Glutamatergic neuron (in vitro differentiated cells): ENCODE results near the gene SFXN2. TPM values are rescaled to one million over a fixed set of nuclear protein-coding genes. Genes with fewer than 3 reads are reported as not detected.

ENCODE experiments used
- DNase-seq: peaks from one replicate; pipeline ENCODE4 v3.0.0; 2022
- H3K27ac Mint-ChIP-seq: one replicate; pipeline ENCODE4 v1.8.0; 2020; ENCODE audit warnings: mild to moderate bottlenecking, mixed read lengths, inconsistent platforms; ENCODE audit not compliant: unreplicated experiment
- H3K27me3 Mint-ChIP-seq: one replicate; pipeline ENCODE4 v1.8.0; 2020; ENCODE audit warnings: mild to moderate bottlenecking, moderate library complexity, mixed read lengths, inconsistent platforms; ENCODE audit not compliant: unreplicated experiment
- H3K36me3 Mint-ChIP-seq: one replicate; pipeline ENCODE4 v1.8.0; 2020; ENCODE audit warnings: mild to moderate bottlenecking, mixed read lengths, inconsistent platforms; ENCODE audit not compliant: unreplicated experiment
- H3K4me1 Mint-ChIP-seq: one replicate; pipeline ENCODE4 v1.8.0; 2020; ENCODE audit warnings: mild to moderate bottlenecking, low read depth, mixed read lengths, inconsistent platforms; ENCODE audit not compliant: unreplicated experiment
- H3K4me3 Mint-ChIP-seq: one replicate; pipeline ENCODE4 v1.8.0; 2020; ENCODE audit warnings: mild to moderate bottlenecking, mixed read lengths, inconsistent platforms; ENCODE audit not compliant: unreplicated experiment
- H3K9me3 Mint-ChIP-seq: one replicate; pipeline ENCODE4 v1.8.0; 2020; ENCODE audit warnings: mild to moderate bottlenecking, moderate library complexity, mixed read lengths, inconsistent platforms; ENCODE audit not compliant: unreplicated experiment
- total RNA-seq: library from RNA; stranded (reverse); fragmentation: NEBNext Ultra II Directional; extraction: Animal tissue kit (Norgen Biotek cat#: 25700); gene quantifications from one replicate; pipeline ENCODE4 v1.2.1, GENCODE V29; 2021; ENCODE audit not compliant: unreplicated experiment
- TF ChIP-seq, protein P1 (sequence below): fragments of 200-600 bp; sonication (generic); IDR thresholded peaks from one replicate; pipeline ENCODE4 v1.5.0; 2021; ENCODE audit not compliant: partially characterized antibody, unreplicated experiment

The SFXN2 gene
- total RNA-seq, 1 donor from 2014 or later: 5.4 TPM

- H3K36me3 Mint-ChIP-seq: no peaks in the 10 kb centered on the region
- H3K27ac Mint-ChIP-seq: peak overlapping the region; percentile 95
- peak overlapping the region; percentile 80 for H3K4me3 Mint-ChIP-seq
- DNase-seq: peak; percentile 53
- TF ChIP-seq, protein P1, sequence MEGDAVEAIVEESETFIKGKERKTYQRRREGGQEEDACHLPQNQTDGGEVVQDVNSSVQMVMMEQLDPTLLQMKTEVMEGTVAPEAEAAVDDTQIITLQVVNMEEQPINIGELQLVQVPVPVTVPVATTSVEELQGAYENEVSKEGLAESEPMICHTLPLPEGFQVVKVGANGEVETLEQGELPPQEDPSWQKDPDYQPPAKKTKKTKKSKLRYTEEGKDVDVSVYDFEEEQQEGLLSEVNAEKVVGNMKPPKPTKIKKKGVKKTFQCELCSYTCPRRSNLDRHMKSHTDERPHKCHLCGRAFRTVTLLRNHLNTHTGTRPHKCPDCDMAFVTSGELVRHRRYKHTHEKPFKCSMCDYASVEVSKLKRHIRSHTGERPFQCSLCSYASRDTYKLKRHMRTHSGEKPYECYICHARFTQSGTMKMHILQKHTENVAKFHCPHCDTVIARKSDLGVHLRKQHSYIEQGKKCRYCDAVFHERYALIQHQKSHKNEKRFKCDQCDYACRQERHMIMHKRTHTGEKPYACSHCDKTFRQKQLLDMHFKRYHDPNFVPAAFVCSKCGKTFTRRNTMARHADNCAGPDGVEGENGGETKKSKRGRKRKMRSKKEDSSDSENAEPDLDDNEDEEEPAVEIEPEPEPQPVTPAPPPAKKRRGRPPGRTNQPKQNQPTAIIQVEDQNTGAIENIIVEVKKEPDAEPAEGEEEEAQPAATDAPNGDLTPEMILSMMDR: no peak
- peaks cover 9% of the 10 kb centered on the region for H3K9me3 Mint-ChIP-seq
- peaks cover 67% of the 10 kb centered on the region for H3K4me1 Mint-ChIP-seq
- peaks cover 5% of the 10 kb centered on the region for H3K27me3 Mint-ChIP-seq
Observed at GRCh38 chr10:102673819-102674511, 40.5 kb upstream of the SFXN2 start.

DNA sequence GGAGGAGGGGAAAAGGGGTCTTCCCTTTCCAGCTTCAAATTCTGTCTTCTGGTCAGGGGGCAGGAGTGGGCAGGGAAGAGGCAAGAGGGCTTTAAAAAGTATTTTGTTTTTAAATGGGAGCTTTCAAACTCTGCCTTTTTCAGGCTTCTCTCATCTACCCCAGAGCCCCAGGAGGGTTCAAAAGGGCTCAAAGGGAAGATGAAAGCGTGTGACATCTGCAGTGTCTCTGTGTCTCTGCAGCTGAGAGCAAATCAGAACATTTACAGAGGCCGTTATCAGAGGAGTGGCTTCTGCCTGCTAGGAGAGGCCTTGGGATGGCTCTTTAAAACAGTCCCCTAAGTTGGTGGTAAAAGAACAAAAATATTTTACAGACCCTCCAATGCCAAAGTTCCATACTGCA is 39.9 kb upstream of the SFXN2 start:
- H3K27ac Mint-ChIP-seq: peak overlapping the region; percentile 95
- H3K9me3 Mint-ChIP-seq: peaks cover 12% of the 10 kb centered on the region
- H3K4me3 Mint-ChIP-seq: peak overlapping the region; percentile 82
- peaks cover 5% of the 10 kb centered on the region for H3K27me3 Mint-ChIP-seq
- TF ChIP-seq, protein P1: no peak
- peaks cover 65% of the 10 kb centered on the region for H3K4me1 Mint-ChIP-seq
- H3K36me3 Mint-ChIP-seq: no peaks in the 10 kb centered on the region
- no peak for DNase-seq

DNA sequence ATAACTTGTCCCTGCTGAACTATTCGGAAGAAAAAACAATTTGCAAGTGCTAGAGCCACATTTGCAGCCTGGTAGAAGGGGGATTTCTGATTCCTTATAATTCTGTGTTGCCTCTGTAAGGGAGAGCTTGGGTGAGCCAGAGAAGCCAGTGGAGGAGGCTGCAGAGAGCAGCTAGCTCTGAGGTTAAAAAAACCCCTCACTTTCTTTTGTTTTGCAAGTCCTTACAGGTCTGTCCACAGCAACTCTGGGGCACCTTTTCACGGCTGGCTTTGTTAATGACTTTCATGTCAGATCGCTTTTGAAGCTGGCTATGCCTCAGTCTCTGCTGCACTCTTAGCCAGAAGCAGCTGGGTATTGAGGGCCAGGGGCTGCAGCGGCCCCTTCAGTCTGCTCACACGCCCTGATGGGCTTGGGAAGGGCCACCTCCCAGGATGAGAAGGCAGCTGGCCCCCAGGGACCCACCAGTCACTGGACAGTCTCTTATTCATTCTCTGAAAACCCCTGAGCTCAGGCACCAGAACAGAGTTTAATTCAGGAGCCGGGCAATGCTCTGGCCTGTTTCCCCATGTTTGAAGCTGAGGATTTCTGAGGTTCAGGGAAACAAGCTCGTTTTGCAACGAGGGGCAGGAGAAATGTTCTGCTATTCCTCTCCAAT is 39.3 kb upstream of the SFXN2 start:
- TF ChIP-seq, protein P1: no peak
- DNase-seq: peak; percentile 69
- Mint-ChIP-seq H3K4me1 (peaks cover 64% of the 10 kb centered on the region), H3K27me3 (peaks cover 5% of the 10 kb centered on the region), H3K4me3 (peak overlapping the region; percentile 82), H3K36me3 (no peaks in the 10 kb centered on the region), H3K9me3 (peaks cover 12% of the 10 kb centered on the region), H3K27ac (peak overlapping the region; percentile 95)

DNA sequence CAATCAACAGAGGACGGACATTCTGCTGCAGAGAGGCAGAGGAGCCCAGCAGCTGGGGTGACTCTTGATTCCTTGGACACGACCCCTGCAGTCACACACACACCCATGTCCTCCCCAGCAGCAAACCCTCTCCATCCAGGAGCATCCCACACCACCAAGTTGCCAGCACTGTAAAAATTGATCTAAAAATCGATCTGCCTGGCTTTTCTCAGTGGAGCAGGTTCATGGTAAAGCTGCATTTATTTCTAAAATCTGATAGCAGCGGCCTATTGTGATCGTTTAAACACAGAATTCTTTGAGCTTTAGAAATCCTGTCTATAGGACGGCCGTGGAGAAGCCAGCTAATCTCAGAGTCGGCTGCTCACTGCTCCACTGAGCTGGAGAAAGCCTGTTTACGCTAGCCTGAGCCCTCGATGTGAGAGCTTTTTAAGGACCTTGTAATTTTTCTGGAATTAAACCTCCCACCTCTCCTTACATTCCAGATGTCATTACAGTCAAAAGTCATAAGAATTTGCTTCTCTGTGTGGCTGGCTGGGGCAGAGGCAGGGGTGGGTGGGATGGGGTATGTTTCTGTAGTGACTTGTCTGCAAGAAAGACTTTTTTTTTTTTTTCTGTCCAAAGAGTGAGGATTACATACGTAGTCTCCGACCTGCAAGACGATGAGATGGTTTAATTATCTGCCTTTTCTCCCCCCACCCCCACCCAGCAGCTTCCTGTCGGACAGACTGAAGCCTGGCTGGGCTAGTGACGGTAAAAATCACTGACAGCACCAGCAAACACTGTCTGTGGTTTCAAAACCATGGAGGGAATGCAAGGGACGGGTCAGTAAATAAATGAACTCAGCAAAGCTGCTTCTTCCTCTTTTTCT is 38.5 kb upstream of the SFXN2 start:
- no peak for DNase-seq
- peak overlapping the region; percentile 95 for H3K27ac Mint-ChIP-seq
- H3K27me3 Mint-ChIP-seq: peaks cover 5% of the 10 kb centered on the region
- peaks cover 12% of the 10 kb centered on the region for H3K9me3 Mint-ChIP-seq
- TF ChIP-seq, protein P1: no peak
- H3K4me3 Mint-ChIP-seq: peak overlapping the region; percentile 82
- H3K4me1 Mint-ChIP-seq: peaks cover 58% of the 10 kb centered on the region
- no peaks in the 10 kb centered on the region for H3K36me3 Mint-ChIP-seq
